ENCODE results near the gene TEX13C.
"Not testable (repeated sequence)": the region's sequence is repeated elsewhere in the genome, so short reads cannot be mapped to it uniquely, and the experiment has no call there.

The TEX13C gene
- 0 reads per million in 3 experiments for total RNA-seq

DNA sequence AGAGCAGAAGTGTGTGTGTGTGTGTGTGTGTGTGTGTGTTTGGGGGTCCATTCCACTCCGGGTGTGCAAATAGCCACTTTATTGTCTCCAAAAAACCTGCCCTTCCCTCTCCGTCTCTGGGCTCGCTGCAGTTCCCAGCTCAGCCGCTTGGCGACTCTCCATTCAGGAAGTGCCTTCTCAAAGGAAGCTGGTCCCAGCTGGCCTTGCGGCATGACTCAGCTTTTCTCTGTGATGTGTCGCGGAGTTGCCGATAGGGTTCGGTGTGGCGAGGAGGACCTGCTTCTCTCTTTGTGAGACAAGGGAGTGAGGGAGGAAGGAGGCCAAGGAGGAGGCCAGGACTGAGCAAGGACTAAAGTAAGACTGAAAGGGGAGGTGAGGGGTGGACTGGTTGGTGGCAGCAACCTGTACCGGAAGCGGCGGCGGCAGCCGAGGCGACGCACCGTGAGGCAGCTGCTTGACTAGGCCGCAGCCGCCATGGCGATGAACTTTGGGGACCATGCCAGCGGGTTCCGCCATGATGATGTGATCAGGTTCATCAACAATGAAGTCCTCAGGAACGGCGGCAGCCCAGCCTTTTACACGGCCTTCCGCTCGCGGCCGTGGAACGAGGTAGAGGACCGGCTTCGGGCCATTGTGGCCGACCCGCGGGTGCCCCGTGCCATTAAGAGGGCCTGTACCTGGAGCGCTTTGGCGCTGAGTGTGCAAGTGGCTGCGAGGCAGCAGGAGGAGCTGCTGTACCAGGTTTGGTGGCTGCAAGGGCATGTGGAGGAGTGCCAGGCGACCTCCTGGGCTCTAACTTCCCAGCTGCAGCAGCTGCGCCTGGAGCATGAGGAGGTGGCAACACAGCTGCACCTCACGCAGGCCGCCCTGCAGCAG, at the start of gene TEX13C:
Gene TEX13C, plus strand, starts transcription at position 226 of the 876 bp plus-strand sequence. Its CDS starts 249 bp downstream, at position 475.
- no peak for DNase-seq

DNA sequence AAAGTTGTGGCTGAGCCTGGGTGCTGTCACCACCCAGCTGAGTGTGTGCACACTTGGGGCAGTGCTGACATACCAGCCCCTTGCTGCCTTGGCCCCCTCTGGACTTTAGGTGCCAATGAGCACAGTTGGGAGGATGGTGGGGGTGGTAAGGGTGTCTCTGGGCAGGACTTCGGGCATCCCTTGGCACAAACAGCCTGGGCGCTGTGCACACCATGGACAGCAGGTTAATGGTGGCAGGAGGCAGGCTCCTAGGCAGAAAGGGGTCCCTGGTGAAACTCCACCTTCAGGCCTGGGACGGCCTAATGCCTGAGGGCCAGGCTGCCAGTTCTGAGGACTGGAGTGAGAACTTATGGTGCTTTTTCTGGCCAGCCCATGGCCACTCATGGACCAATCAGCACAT, 32.4 kb upstream of the TEX13C start:
- DNase-seq = no peak

DNA sequence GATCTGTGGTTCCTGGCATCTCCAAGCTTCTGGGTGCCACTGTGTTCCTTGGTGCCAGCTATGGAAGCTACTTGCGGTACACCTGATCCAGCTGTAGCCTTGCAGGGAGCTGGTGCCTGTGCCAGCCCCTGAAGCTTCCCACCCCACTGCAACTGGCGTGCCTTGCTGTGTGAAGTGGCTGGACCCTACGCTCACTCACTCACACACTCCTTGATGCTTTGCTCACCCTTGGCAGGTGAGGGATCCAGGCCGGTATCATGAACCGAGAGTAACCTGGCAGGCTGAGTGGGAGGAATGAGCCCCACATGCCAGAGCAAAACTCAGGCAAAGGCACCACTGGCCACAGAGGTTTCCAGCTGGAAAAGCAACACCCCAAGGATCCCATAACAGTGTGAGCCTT, 31.3 kb upstream of the TEX13C start:
- DNase-seq = no peak

DNA sequence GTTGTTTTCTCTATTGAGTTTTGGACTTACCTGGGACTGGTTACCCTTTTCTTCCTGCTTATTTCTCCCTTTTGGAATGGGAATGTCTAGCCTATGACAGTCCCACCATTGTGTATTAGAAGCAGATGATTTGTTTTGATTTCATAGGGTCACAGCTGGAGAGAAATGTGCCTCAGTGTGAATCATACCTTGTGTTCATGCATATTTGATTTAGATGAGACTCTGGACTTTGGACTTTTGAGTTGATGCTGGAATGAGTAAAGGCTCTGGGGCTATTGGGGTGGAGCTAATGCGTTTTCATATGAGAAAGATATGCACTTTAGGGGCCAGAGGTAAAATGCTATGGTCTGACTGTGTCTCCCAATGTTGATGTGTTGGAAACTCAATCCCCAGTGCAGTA, 30.5 kb upstream of the TEX13C start:
- DNase-seq = no peak

DNA sequence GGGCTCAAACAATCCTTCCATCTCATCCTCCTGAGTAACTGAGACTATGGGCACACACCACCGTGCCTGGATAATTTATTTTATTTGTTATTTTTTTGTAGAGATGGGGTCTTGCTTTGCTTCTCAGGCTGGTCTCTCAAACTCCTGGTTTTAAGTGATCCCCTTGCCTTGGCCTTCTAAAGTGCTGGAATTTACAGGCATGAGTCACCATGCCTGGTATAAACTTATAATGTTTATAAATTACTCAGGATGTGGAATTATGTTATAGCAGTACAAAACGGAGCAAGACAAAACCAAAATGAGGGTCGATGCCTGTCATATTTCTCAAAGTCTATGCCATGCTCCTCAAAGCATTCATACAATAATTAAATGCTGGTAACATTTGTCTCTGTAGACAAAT, 29.8 kb upstream of the TEX13C start:
- DNase-seq = no peak

DNA sequence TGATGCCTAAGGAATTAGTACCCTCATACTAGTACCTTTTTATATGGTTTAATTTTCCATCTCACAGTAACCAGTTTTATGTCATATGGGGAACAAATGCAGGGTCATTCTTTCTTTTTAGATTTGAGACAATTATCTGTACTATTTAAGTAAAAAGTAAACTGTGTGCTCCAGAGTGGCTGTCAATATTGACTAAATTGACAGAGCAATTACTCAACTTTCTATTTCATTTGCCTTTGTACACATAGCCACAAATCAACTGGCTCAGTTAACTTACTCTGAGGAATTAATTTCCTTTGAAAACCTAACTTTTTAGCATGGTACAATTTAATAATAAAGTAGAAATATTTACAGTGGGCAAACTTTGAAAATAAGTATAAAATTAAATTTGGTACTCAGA, 28.5 kb upstream of the TEX13C start:
- no peak for DNase-seq

DNA sequence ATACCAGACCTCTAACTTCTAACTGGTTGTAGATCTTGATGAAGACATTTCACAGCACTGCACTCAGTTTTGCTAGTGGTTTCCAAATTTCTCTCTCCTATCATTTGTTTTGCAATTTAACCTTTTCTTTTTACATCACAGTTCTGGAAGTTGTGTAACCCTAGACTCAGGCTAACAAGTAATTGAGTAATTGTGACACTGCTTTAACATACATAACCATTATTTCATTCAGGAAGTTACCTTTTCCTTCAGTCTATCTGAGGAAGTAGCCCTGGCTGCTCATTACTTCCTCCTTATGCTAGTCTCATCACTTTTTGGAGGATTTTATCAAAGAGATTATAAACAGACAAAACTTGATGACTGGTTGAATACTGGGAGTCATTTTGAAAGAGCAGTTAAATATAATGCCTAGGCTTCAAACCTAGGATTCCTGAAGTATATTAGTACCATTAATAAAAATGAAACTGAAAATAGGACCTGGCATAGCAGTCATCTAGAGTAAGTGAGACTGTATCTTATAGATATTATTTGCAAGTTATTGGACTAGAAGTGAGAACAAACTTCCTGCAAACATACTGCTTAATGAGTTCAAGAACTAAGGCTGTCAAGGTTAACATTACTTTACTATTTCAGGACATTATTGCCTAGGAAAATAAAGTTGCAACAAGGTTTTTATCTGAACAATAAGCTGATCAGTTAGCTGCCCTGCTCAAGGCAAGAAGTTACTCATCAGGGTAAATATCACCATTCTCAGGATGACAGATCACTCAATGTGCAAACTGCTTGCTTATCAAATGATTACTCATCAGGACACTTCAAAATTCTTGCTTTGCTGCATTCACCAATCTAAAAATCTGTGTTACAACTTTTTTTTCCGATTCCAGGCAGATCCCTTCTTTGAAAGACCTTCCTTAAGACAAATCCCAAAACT, 25.6 kb upstream of the TEX13C start:
- DNase-seq = no peak

DNA sequence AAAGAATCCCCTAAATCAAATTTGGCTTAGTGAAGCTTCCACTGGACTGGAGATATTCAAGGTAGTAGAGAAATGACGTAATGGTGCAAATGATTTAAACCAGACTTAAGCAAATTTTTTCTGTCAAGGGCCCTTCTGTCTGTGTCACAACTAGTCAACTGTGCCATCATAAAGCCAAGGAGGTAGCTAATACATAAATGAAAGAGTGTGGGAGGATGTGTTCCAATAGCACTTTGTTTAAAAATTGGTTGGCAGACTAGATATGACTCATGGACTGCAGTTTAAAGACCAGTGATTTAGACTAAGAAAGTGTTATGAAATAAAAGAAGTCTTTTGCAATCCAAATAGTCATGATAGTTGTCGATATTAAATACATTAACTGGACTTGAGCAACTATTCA, 24.3 kb upstream of the TEX13C start:
- DNase-seq = no peak

DNA sequence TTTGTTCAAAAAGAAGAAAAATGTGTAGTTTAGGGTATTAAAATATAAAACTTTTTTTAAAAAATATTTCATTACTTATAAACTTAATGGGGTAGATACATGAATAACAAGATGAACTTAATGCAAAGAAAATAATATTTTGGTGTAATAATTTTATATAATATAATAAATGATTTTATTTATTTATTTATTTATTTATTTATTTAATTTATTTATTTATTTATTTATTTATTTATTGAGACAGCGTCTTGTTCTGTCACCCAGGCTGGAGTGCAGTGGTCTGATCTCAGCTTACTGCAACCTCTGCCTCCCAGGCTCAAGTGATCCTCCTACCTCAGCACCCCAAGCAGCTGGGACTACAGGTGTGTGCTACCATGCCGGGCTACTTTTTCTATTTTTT, 20.8 kb upstream of the TEX13C start:
- no peak for DNase-seq

DNA sequence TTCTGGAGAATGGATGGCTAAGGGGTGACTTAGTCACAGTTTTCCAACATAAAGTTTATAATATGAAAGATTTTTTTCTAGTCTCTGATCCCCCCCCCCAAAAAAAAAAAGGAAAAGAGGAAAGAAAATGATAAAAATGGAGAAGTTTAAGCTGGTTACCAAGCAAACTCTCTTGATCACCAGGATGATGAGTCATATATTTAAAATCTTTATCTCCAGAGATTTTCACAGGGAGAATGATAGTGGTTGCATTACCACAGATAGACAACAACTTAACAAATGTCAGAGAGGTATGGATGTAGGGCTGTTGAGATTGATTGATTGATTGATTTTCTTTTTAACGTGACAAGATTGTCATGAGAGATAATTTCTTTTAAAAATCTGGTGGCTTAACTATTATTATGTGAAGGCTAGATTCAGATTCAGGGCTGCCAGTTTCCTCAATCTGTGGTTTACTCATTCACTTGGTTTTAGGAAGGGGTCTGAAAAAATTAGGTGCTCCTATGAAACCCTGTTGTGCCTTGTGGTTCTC, 13.3 kb upstream of the TEX13C start:
- DNase-seq = no peak

DNA sequence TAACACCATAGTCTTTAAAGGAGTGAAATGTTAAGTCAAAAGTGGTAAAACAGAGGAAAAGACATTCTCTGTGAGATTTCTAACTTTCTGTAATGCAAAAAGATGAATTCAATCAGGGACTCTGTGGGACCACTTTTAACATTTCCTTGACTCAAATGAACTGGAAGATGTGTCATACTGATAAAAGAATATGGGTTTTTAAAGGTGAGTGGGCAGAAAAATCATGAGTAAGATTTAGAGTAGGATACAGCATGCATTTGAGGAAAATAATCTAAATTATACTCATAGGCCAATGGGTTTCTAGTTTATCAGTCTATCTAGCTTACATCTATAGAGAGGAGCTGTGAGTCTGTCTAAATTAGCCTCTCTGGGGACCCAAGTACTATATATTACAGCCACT, 11.0 kb upstream of the TEX13C start:
- no peak for DNase-seq

DNA sequence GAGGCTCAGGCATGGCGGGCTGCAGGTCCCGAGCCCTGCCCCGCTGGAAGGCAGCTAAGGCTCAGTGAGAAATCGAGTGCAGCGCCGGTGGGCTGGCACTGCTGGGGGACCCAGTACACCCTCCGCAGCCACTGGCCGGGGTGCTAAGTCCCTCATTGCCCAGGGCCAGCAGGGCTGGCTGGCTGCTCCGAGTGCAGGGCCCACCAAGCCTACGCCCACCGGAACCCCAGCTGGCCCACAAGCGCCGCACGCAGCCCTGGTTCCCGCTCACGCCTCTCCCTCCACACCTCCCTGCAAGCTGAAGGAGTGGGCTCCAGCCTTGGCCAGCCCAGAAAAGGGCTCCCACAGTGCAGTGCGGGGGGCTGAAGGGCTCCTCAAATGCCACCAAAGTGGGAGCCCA, 505 bp upstream of the TEX13C start:
- DNase-seq = not testable (repeated sequence)

DNA sequence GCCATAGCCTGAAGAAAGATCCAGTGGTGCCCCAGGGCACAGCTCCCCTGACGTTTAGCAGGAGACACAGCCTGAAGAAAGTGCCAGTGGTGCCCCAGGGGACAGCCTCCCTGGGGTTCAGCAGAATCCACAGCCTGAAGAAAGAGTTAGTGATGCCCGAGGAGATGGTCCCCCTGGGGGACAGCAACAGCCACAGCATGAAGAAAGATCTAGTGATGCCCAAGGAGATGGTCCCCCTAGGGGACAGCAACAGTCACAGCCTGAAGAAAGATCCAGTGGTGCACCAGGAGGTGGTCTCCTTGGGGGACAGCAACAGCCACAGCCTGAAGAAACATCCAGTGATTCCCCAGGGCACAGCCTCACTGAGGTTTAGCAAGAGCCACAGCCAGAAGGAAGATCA, 2.8 kb downstream of the TEX13C start:
- DNase-seq = no peak

DNA sequence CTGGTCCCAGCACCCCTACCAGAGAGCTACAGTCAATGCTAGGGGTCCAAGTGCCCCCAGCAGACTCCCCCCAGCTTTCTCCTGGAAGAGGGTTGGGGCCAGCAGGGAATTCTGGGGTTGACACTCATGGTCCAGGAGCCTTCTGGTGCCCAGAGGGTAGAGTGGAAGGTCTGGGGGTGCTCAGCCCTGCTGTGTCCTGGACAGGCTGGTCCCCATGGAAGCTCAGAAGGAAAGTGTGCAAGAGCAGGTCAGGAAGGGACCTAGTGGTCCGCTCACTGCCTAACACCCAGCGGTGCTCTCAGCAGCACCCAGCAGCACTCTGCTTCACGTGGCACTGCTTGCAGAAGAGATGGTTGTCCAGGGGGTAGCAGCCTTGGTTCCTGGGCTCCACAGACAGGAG, 6.9 kb downstream of the TEX13C start:
- DNase-seq = no peak

DNA sequence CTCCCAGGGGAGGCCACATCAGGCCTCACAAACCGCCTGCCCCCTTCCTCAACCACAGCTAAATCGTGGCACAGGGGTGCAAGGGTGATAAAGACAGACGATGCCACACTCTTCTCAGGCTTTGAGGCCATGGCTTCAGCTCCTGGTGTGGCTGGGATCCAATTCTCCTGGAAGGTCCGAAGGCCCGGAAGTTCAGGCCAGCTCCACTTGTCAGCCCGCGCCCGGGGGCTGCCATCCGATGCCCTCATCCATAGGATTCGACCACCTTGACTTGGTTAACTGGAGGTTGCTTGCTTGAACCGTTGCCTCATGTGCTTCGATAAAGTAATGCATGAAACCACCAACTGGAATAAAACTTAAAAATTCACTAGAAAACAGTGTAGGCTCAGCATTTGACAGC, 8.2 kb downstream of the TEX13C start:
- DNase-seq = no peak

DNA sequence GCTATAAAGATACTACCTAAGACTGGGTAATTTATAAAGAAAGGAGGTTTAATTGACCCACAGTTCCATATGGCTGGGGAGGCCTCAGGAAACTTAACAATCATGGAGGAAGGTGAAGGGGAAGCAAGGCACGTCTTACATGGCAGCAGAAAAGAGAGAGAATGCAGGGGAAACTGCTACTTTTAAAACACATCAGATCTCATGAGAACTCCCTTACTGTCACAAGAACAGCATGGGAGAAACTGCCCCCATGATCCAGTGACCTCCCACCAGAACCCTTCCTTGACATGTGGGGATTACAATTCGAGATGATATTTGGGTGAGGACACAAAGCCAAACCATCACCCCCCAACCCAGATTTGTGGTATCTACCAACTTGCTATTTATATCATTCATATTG, 13.9 kb downstream of the TEX13C start:
- DNase-seq = no peak

DNA sequence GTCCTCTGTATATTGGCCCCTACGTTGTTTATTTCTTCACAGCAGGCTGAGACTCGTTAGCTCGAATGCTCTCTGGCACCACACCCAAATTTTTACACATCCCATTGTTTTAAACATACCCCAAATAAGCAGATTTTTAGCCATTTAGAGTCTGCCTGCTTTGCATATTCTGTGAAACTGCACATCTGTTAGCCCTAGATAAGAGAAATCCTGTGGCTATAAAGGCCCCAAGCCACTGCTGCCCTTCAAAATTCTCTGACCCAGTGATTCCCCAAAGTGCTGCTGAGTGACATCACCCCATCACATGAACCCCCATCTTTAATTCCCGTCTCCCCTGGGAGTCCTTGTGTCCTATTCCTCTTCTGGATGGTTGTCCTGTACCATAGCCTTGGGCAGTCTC, 20.8 kb downstream of the TEX13C start:
- DNase-seq = no peak

DNA sequence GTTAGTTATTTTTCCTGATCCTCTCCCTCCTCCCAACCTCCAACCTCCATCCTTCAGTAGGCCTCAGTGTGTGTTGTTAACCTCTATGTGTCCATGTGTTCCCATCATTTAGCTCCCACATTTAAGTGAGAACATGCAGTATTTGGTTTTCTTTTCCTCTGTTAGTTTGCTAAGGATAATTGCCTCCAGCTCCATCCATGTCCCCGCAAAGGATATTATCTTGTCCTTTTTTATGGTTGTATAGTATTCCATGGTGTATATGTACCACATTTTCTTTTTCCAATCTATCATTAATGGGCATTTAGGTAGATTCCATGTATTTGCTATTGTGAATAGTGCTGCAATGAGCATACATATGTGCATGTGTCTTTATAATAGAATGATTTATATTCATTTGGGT, 54.5 kb downstream of the TEX13C start:
- DNase-seq = no peak
